IPS-20b (cell line): ENCODE results near the gene OMA1.
A peak's percentile ranks its signal among the peaks of the same experiment; 100 is the strongest.
"Not testable (repeated sequence)": the region's sequence is repeated elsewhere in the genome, so short reads cannot be mapped to it uniquely, and the experiment has no call there.

Experiments
- H3K27ac ChIP-seq: one replicate; pipeline ENCODE4 v1.5.1; 2013; ENCODE audit warnings: low read length
- H3K27me3 ChIP-seq: 2 replicates; pipeline ENCODE4 v1.6.1; 2013; ENCODE audit warnings: mild to moderate bottlenecking, low read length, inconsistent platforms; ENCODE audit not compliant: insufficient read depth
- H3K36me3 ChIP-seq: 2 replicates; pipeline ENCODE4 v1.6.1; 2013; ENCODE audit warnings: low read depth, mild to moderate bottlenecking, inconsistent platforms, low read length, moderate library complexity; ENCODE audit not compliant: insufficient read depth
- H3K4me1 ChIP-seq: 2 replicates; pipeline ENCODE4 v1.6.1; 2013; ENCODE audit warnings: mild to moderate bottlenecking, control low read depth, inconsistent platforms, low read length, moderate library complexity; ENCODE audit not compliant: insufficient read depth
- H3K4me3 ChIP-seq: 2 replicates; pipeline ENCODE4 v1.5.1; 2013; ENCODE audit warnings: mild to moderate bottlenecking, low read length, inconsistent platforms
- H3K9ac ChIP-seq: 2 replicates; pipeline ENCODE4 v1.6.1; 2013; ENCODE audit warnings: low read depth, mild to moderate bottlenecking, inconsistent platforms, low read length, moderate library complexity
- H3K9me3 ChIP-seq: 2 replicates; pipeline ENCODE4 v1.6.1; 2013; ENCODE audit warnings: mild to moderate bottlenecking, low read depth, low read length, inconsistent platforms; ENCODE audit not compliant: insufficient read depth

The OMA1 gene

DNA sequence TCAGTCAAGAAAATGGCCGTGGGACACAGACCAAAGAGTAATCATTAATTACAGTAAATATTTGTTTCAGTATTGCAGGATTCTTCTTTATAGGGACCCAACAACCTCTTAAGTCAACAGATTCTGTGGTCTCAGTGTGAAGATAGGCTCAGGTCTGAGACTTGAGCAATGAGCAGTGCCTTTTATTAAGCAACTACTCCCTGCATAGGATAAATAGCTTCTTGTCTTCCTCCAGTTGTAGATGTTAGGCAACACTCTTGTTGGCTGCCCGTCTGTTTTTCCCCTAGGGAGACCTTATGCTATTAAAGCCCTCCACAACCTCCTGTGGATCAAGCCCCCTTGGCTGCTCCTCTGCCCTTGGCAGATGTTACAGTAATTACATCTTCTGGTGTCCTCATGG is 1.8 kb upstream of the OMA1 start:
- no peaks in the 10 kb centered on the region for H3K27me3 ChIP-seq
- no peaks in the 10 kb centered on the region for H3K36me3 ChIP-seq
- no peak overlapping the region for H3K27ac ChIP-seq
- H3K4me3 ChIP-seq: no peak overlapping the region
- H3K9me3 ChIP-seq: no peaks in the 10 kb centered on the region
- peaks cover 7% of the 10 kb centered on the region for H3K4me1 ChIP-seq
- no peak overlapping the region for H3K9ac ChIP-seq

DNA sequence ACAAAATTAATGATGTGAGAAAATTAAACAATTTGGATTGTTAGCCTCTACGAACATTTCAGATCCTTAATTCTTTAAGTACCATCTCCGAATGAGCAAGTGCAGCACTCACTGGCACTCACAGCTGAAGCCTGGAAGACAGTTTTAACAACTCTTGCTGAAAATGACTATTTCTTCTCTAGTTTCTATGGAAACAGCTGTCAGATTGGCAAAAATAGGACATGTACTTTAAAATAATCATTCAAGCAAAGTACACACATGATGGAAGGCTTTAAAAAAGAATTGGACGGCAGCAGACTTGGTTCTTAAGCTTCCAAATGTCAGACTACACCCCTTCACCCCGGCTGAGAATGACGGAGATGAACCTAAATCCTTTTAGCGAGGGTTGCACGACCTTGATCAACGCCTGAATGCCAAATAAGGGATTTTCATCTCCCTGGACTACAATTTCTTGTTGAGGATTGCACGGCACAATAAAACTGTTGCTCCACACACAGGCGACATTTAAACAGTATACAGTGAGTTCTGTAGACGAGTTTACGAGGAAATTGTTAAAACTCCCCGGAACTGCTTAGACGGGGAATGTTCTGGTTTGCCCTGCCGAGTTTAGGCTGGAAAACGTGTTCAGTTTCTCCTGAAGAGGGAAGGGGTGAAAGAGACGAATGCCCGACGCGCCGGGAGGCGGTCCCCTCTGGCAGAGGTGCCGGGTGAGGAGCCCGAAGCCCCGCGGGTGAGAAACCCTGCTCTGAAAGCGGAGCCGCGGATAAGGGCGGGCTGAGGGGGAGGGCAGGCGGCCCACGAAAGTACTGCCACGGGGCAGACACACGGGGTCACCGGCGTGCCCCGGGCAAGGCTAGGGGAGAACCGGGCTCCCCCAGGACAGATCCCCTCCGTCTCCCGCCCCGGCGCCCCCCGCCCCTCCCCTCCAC is 671 bp downstream of the OMA1 start:
- H3K4me1 ChIP-seq: peaks cover 7% of the 10 kb centered on the region

DNA sequence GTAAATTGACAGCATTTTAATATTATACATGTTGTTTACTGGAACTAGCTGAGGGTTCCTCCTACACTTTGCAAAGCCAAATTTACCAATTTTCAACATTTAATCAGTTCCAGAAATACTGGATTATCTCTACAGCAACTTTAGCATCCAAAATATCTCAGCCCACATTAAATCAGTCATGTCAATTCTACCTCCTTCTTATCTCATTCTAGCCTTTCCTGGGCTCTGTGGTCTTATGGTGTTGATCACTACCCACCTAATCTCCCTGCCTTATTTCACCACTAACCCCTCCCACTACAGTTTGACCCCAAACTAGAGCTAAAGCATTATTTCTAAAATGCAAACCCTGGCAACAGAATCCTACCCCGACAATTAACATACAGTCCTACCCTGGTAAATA is 3.3 kb downstream of the OMA1 start:
- Histone ChIP-seq H3K27ac (no peak overlapping the region), H3K9ac (no peak overlapping the region), H3K9me3 (no peaks in the 10 kb centered on the region), H3K4me3 (no peak overlapping the region), H3K27me3 (no peaks in the 10 kb centered on the region), H3K36me3 (no peaks in the 10 kb centered on the region), H3K4me1 (peaks cover 7% of the 10 kb centered on the region)

More for the DNA sequence above, 671 bp downstream of the OMA1 start:
- H3K9ac ChIP-seq: peak overlapping the region; percentile 96
- no peaks in the 10 kb centered on the region for H3K36me3 ChIP-seq
- no peaks in the 10 kb centered on the region for H3K9me3 ChIP-seq
- H3K4me3 ChIP-seq: peak overlapping the region; percentile 98
- no peaks in the 10 kb centered on the region for H3K27me3 ChIP-seq
- peak overlapping the region; percentile 76 for H3K27ac ChIP-seq

DNA sequence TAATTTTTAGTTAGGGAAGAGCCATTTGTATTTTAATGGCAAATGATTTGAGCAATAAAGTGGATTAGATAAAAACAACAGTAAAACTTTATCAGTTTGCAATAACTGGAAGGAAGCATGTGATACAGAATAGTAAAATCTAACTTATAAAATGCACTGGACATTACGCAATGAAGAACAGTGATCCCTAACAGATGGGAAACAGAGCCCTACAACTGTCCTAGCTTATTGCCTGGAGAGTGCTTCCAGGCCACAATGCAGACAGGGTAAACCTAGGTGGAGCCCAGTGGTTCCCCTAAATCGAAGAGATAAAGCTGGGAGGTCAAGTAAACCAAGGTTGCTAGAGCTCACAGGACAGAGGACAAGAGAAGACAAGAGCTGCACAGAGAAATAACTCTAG is 7.0 kb downstream of the OMA1 start:
- no peaks in the 10 kb centered on the region for H3K4me1 ChIP-seq
- no peaks in the 10 kb centered on the region for H3K27me3 ChIP-seq
- H3K4me3 ChIP-seq: no peak overlapping the region
- H3K9ac ChIP-seq: no peak overlapping the region
- H3K27ac ChIP-seq: no peak overlapping the region
- H3K36me3 ChIP-seq: no peaks in the 10 kb centered on the region
- H3K9me3 ChIP-seq: no peaks in the 10 kb centered on the region

DNA sequence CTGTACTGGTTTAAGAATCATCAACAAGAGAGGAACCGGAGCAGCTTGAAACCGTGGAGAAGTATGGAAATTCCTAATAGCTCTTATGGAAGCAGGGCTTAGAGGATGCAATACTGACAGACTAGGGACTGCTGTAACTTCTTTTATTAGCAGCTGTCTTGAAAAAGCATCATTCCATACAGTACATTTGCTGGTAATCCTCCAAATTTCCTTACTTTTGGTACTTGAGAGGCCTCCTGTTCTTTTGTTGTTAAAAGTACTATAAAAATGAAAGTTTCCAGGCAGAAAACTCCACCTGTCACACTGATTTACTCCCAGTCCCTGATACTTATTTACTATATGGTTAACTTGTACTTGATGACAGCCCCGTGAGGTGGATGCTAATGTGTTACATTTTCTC is 7.7 kb downstream of the OMA1 start:
- H3K4me3 ChIP-seq: no peak overlapping the region
- no peaks in the 10 kb centered on the region for H3K9me3 ChIP-seq
- no peak overlapping the region for H3K9ac ChIP-seq
- H3K4me1 ChIP-seq: no peaks in the 10 kb centered on the region
- no peaks in the 10 kb centered on the region for H3K27me3 ChIP-seq
- H3K27ac ChIP-seq: no peak overlapping the region
- no peaks in the 10 kb centered on the region for H3K36me3 ChIP-seq

DNA sequence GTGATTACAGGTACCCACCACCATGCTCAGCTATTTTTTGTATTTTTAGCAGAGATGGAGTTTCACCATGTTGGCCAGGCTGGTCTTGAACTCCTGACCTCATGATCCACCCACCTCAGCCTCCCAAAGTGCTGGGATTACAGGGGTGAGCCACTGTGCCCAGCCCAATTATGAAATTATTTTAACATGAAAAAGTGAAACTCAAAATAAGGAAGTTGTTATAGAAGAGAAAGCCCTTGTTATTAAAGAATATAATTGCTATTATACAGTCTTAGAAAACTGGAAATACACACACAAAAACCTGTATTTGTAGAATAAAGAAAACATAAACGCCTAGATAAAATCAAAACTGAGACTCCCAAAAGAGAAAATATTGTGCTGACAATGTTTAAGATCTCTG is 14.7 kb downstream of the OMA1 start:
- H3K27ac ChIP-seq, H3K4me1 ChIP-seq, H3K27me3 ChIP-seq, H3K9ac ChIP-seq, H3K36me3 ChIP-seq, H3K4me3 ChIP-seq, H3K9me3 ChIP-seq: not testable (repeated sequence)

DNA sequence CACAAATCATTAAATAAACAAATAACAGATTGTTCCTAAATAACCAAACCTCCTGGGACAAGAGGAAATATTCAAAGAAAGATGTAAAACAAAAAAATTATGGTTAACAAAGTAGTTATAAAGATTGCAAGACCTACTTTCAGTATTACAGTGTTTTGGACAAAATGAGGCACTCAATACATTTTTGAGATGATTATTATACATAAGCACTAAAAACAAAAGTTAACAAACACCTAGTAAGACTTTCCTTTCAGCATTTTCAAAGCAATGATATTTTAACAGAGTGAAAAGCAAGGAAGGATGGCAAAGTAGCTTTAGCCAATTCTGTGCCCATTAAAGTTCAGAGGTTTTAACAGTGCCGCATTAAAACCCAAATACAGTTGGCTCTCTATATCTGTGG is 17.2 kb downstream of the OMA1 start:
- no peak overlapping the region for H3K27ac ChIP-seq
- H3K27me3 ChIP-seq: no peaks in the 10 kb centered on the region
- H3K36me3 ChIP-seq: 0 out of 2 replicates have a peak, but pooled peaks cover 3% of the 10 kb centered on the region
- no peaks in the 10 kb centered on the region for H3K9me3 ChIP-seq
- no peak overlapping the region for H3K4me3 ChIP-seq
- no peaks in the 10 kb centered on the region for H3K4me1 ChIP-seq
- no peak overlapping the region for H3K9ac ChIP-seq

DNA sequence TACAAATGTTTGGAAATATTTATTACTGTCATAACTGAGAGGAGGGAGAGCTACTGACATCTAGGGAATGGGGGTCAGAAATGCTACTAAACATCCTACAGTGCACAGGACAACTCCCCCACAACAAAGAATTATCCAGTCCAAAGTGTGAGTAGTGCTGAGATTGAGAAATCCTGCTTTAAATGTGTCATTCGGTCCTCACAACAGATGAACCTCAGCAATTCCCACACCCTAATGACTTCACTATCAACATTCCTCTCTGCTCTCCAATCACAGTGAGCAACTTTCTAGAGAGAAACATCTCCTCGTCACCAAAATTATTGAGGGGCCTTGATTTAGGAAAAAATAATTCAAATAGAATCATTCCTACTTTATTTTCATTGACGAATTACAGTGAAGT is 18.0 kb downstream of the OMA1 start:
- Histone ChIP-seq H3K27me3 (no peaks in the 10 kb centered on the region), H3K4me1 (no peaks in the 10 kb centered on the region), H3K4me3 (no peak overlapping the region), H3K9me3 (no peaks in the 10 kb centered on the region), H3K27ac (no peak overlapping the region), H3K36me3 (0 out of 2 replicates have a peak, but pooled peaks cover 3% of the 10 kb centered on the region), H3K9ac (no peak overlapping the region)

DNA sequence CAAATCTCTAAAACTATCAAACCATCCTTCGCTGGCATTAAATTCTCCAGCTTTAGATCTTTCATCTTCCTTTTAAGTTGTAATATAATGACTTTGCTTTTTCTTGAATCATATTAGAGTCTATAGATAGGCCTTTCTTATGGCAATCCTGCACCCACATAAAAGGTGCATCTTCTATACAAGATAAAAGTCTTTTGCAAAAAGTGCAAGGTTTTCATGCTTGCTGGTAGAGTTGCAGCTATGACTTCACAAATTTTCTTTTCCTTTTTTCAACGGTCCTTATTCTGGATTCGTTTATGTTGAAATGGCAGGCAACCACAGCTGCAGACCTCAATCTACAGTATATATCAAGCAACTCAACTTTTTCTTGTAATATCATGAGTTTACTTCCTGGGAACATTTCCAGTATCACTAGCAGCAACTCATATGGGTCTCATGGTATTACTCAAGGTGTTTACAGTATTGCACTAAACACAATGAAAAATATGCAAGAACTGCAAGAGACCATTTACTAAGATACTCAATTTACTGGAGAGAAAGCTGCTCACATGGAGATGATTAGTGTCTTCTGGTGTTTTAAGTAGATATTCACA is 22.1 kb downstream of the OMA1 start:
- H3K36me3 ChIP-seq: 0 out of 2 replicates have a peak, but pooled peaks cover 3% of the 10 kb centered on the region
- no peaks in the 10 kb centered on the region for H3K27me3 ChIP-seq
- H3K27ac ChIP-seq: no peak overlapping the region
- H3K4me3 ChIP-seq: no peak overlapping the region
- H3K9me3 ChIP-seq: no peaks in the 10 kb centered on the region
- no peaks in the 10 kb centered on the region for H3K4me1 ChIP-seq
- no peak overlapping the region for H3K9ac ChIP-seq

DNA sequence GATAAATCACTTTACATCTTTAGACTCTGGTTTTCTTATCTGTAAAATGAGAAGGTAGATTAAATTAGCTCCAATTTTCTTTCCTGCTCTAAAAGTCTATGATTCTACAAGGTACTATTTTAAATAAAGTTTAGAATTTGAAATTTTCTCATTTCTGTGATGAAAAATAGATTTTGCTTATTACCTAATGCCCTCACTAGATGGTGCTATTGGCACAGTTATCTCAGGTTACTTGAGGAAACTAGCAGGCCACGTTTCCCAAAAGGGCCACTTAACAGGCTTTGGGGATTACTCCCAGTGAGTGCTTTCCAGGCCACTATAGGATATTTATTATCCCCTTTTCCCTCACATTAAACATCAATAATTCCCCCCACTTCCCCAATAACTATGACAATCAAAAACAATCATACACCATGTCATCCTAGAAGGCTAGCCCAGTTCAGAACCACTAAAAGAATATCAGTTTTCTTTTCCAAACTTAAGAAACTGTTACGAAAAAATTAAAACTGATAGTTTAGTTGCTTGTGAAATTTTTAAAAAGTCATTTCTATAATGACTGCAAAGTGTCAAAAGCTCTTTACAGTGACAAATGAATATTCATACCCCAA is 30.6 kb downstream of the OMA1 start:
- Histone ChIP-seq H3K27me3 (no peaks in the 10 kb centered on the region), H3K4me1 (no peaks in the 10 kb centered on the region), H3K9ac (no peak overlapping the region), H3K27ac (no peak overlapping the region), H3K36me3 (no peaks in the 10 kb centered on the region), H3K9me3 (peaks cover 3% of the 10 kb centered on the region; the same call in 1 of the 2 replicates), H3K4me3 (no peak overlapping the region)

DNA sequence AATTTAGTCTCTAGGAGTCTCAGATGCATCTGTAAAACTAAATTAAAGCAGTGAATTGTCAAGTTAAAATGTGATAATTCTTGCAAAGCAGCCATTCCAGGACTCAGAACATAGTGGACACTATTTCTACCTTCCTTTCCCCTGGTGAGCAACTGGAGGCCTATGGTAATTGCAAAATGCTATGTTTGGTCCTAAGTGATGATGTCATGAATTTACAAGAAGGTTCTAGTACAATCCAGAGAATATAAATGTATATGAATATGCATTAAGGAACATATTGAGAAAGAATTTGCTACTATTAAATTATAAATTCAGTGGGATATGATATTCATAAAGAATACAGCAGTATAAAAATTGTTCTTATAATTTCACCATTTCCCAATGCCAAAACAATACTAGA is 32.6 kb downstream of the OMA1 start:
- Histone ChIP-seq H3K9ac (no peak overlapping the region), H3K4me1 (no peaks in the 10 kb centered on the region), H3K4me3 (no peak overlapping the region), H3K36me3 (no peaks in the 10 kb centered on the region), H3K27ac (no peak overlapping the region), H3K9me3 (peaks cover 3% of the 10 kb centered on the region; the same call in 1 of the 2 replicates), H3K27me3 (no peaks in the 10 kb centered on the region)

DNA sequence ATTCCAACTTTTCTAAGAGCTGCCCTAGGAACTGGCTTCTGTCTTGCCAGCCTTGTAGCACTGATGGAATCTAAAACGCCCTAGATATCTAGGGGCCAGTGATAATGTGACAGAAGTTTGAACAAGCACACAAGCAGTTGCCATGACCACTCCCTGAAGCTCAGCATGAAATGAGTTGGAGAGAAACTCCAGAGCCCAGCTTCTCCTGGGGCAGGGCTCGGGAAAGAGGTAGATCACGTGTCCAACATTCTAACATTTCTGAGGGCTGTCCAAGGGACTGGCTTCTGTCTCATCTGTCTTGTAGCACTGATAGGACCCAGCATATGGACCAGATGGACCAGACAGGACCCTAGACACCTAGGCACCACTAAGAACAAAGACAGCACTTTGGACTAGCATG is 37.9 kb downstream of the OMA1 start:
- no peak overlapping the region for H3K27ac ChIP-seq
- no peaks in the 10 kb centered on the region for H3K36me3 ChIP-seq
- H3K4me1 ChIP-seq: no peaks in the 10 kb centered on the region

More for the DNA sequence above, 37.9 kb downstream of the OMA1 start:
- Histone ChIP-seq H3K9me3 (peaks cover 3% of the 10 kb centered on the region; the same call in 1 of the 2 replicates), H3K9ac (no peak overlapping the region), H3K4me3 (no peak overlapping the region), H3K27me3 (no peaks in the 10 kb centered on the region)
